Activated CD4-positive, alpha-beta T cell treated with anti-CD3 and anti-CD28 coated beads, Interleukin-2, amount 50 U/mL, for 24 hours (primary cell): ENCODE measurements around the gene MYPOP.

Source experiments
- DNase-seq, 2 donors: peaks; one replicate each; pipeline ENCODE4 v3.0.0-alpha.2; 2020; ENCODE audit warnings: low read depth in 1 of 2, low spot score in 1 of 2

The MYPOP gene

GRCh38 chr19:45901912-45902650 lies at the start of gene MYPOP:
MYPOP (minus strand) TSS chr19:45902613; CDS start chr19:45901773, 840 bp downstream.
- DNase-seq: peak in 1 of 2 donors; percentile 20

GRCh38 chr19:45947926-45948325 lies 45.5 kb upstream of the MYPOP start:
- DNase-seq: no peak

- no peak for DNase-seq
Observed at GRCh38 chr19:45940515-45940805, 38.0 kb upstream of the MYPOP start.

- no peak for DNase-seq
Observed at GRCh38 chr19:45939792-45940514, 37.5 kb upstream of the MYPOP start.

- no peak for DNase-seq
Observed at GRCh38 chr19:45938733-45939319, 36.4 kb upstream of the MYPOP start.

- no peak for DNase-seq
Observed at GRCh38 chr19:45935267-45935666, 32.9 kb upstream of the MYPOP start.

GRCh38 chr19:45934551-45935230 lies 32.3 kb upstream of the MYPOP start:
- no peak for DNase-seq

- no peak for DNase-seq
Observed at GRCh38 chr19:45933759-45934158, 31.3 kb upstream of the MYPOP start.

- no peak for DNase-seq
Observed at GRCh38 chr19:45931055-45931454, 28.6 kb upstream of the MYPOP start.

GRCh38 chr19:45929247-45929646 lies 26.8 kb upstream of the MYPOP start:
- no peak for DNase-seq

GRCh38 chr19:45927565-45928261 lies 25.3 kb upstream of the MYPOP start:
- DNase-seq: peak; percentile 71 to 81

- DNase-seq: no peak
Observed at GRCh38 chr19:45924891-45925447, 22.6 kb upstream of the MYPOP start.

GRCh38 chr19:45922281-45922680 lies 19.9 kb upstream of the MYPOP start:
- no peak for DNase-seq

- no peak for DNase-seq
Observed at GRCh38 chr19:45920458-45920857, 18.0 kb upstream of the MYPOP start.

- DNase-seq: no peak
Observed at GRCh38 chr19:45919678-45920077, 17.3 kb upstream of the MYPOP start.

GRCh38 chr19:45918721-45919120 lies 16.3 kb upstream of the MYPOP start:
- DNase-seq: no peak

- DNase-seq: no peak
Observed at GRCh38 chr19:45917421-45918091, 15.1 kb upstream of the MYPOP start.

GRCh38 chr19:45913874-45914830 lies 11.7 kb upstream of the MYPOP start, which contains the start of gene NANOS2:
NANOS2 (minus strand) TSS chr19:45914778; CDS start chr19:45914693, 85 bp downstream.
- no peak for DNase-seq

- no peak for DNase-seq
Observed at GRCh38 chr19:45911291-45911690, 8.9 kb upstream of the MYPOP start.
